HG02798 (cell line): Measurements from ENCODE around the gene LAMC2.
"Not testable (repeated sequence)": the region's sequence is repeated elsewhere in the genome, so short reads cannot be mapped to it uniquely, and the experiment has no call there.

Experiments
- ATAC-seq: cut with Tn5 transposase; IDR thresholded peaks from one replicate; pipeline ENCODE4 v1.9.1; 2021; ENCODE audit warnings: mild to moderate bottlenecking; ENCODE audit not compliant: unreplicated experiment, poor library complexity

Gene LAMC2

GRCh38 chr1:183185941-183186490 is at the start of gene LAMC2:
Gene LAMC2 (plus strand): TSS chr1:183186264. CDS start chr1:183186353, 89 bp downstream.
- ATAC-seq: no peak

- ATAC-seq: no peak
Measured at GRCh38 chr1:183137782-183138181, 48.3 kb upstream of the LAMC2 start.

GRCh38 chr1:183138301-183138700 is 47.8 kb upstream of the LAMC2 start:
- ATAC-seq: no peak

- no peak for ATAC-seq
Measured at GRCh38 chr1:183139281-183139942, 46.7 kb upstream of the LAMC2 start.

- no peak for ATAC-seq
Measured at GRCh38 chr1:183140633-183141032, 45.4 kb upstream of the LAMC2 start.

- no peak for ATAC-seq
Measured at GRCh38 chr1:183142171-183142570, 43.9 kb upstream of the LAMC2 start.

- ATAC-seq: no peak
Measured at GRCh38 chr1:183143576-183144315, 42.3 kb upstream of the LAMC2 start.

- no peak for ATAC-seq
Measured at GRCh38 chr1:183144752-183145151, 41.3 kb upstream of the LAMC2 start.

- no peak for ATAC-seq
Measured at GRCh38 chr1:183147735-183148134, 38.3 kb upstream of the LAMC2 start.

- no peak for ATAC-seq
Measured at GRCh38 chr1:183148599-183148998, 37.5 kb upstream of the LAMC2 start.

- ATAC-seq: no peak
Measured at GRCh38 chr1:183149273-183149672, 36.8 kb upstream of the LAMC2 start.

GRCh38 chr1:183150032-183150431 is 36.0 kb upstream of the LAMC2 start:
- ATAC-seq: not testable (repeated sequence)

GRCh38 chr1:183150445-183150844 is 35.6 kb upstream of the LAMC2 start:
- ATAC-seq: no peak

- ATAC-seq: no peak
Measured at GRCh38 chr1:183152180-183152579, 33.9 kb upstream of the LAMC2 start.

GRCh38 chr1:183155939-183156338 is 30.1 kb upstream of the LAMC2 start:
- ATAC-seq: no peak

GRCh38 chr1:183159960-183160359 is 26.1 kb upstream of the LAMC2 start:
- no peak for ATAC-seq

- ATAC-seq: no peak
Measured at GRCh38 chr1:183161391-183161790, 24.7 kb upstream of the LAMC2 start.

- no peak for ATAC-seq
Measured at GRCh38 chr1:183163316-183163715, 22.7 kb upstream of the LAMC2 start.

GRCh38 chr1:183164340-183164739 is 21.7 kb upstream of the LAMC2 start:
- no peak for ATAC-seq

GRCh38 chr1:183164963-183165362 is 21.1 kb upstream of the LAMC2 start:
- no peak for ATAC-seq

GRCh38 chr1:183165456-183165855 is 20.6 kb upstream of the LAMC2 start:
- ATAC-seq: no peak

- ATAC-seq: no peak
Measured at GRCh38 chr1:183166454-183166853, 19.6 kb upstream of the LAMC2 start.
